Activated T-cell treated with anti-CD3 and anti-CD28 coated beads, Interleukin-2, amount 50 U/mL, for 24 hours (primary cell): ENCODE results near the gene ADAM19.
A peak's percentile ranks its signal among the peaks of the same experiment; 100 is the strongest.

Experiments used
- DNase-seq: peaks from one replicate; pipeline ENCODE4 v3.0.0-alpha.2; 2020
- H3K27ac Mint-ChIP-seq: 2 replicates; pipeline ENCODE4 v1.8.0; 2020; ENCODE audit warnings: mild to moderate bottlenecking, mixed read lengths
- H3K27me3 Mint-ChIP-seq: 2 replicates; pipeline ENCODE4 v1.8.0; 2020; ENCODE audit warnings: mixed read lengths
- H3K36me3 Mint-ChIP-seq: 2 replicates; pipeline ENCODE4 v1.8.0; 2020; ENCODE audit warnings: low read depth, mixed read lengths
- H3K4me1 Mint-ChIP-seq: 2 replicates; pipeline ENCODE4 v1.8.0; 2020; ENCODE audit warnings: low read depth, mixed read lengths
- H3K4me3 Mint-ChIP-seq: 2 replicates; pipeline ENCODE4 v1.8.0; 2020; ENCODE audit warnings: mild to moderate bottlenecking, moderate library complexity, mixed read lengths
- H3K9me3 Mint-ChIP-seq: 2 replicates; pipeline ENCODE4 v1.8.0; 2020; ENCODE audit warnings: mixed read lengths

ADAM19 gene

DNA sequence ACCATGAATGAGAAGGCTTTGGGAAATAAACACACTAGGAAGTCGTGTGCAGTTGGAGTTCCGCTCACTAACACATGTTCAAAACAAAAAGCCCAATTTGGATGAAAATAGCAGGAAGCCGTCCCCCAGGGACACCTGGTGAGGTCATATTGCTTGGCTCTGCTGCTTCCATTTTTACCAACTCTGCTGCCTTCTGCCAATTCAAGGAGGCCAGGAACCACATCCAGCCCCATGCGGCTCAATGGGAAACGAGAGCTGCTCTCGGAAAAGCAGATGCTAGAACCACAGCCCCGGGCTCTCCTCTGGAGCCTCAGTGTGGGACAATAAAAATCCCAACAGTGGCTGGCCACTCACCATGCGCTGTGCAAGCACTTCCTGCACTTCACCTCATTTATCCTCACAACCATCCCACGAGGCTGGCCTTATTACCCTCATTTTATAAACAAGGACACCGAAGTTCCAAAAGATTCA lies 13.4 kb downstream of the ADAM19 start:
- Mint-ChIP-seq H3K36me3 (peaks cover 70% of the 10 kb centered on the region), H3K27me3 (no peaks in the 10 kb centered on the region), H3K9me3 (no peaks in the 10 kb centered on the region), H3K27ac (no peak overlapping the region), H3K4me3 (no peak overlapping the region), H3K4me1 (peaks cover 43% of the 10 kb centered on the region)
- no peak for DNase-seq

DNA sequence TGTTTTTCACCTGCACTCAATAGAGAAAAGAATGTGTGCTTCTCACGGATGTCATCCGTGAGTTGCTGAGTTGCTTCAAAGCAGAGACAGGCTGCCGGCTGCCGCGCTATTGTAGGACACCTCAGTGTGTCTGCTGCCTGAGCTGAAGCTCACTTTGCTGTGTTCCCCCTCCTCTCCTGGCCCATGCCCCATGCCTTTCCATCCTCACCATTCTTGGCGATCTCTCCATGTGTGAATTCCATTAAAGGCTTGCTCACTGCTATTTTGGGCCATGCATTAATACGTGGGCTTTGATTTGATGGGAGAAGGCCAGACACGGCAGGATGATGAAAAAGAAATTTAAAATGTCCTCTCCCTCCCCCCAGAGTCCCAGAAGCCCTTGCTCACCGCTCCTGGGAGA lies 14.5 kb downstream of the ADAM19 start:
- Mint-ChIP-seq H3K27ac (no peak overlapping the region), H3K36me3 (peaks cover 64% of the 10 kb centered on the region), H3K9me3 (no peaks in the 10 kb centered on the region), H3K27me3 (no peaks in the 10 kb centered on the region), H3K4me1 (peaks cover 41% of the 10 kb centered on the region), H3K4me3 (no peak overlapping the region)
- DNase-seq = no peak

DNA sequence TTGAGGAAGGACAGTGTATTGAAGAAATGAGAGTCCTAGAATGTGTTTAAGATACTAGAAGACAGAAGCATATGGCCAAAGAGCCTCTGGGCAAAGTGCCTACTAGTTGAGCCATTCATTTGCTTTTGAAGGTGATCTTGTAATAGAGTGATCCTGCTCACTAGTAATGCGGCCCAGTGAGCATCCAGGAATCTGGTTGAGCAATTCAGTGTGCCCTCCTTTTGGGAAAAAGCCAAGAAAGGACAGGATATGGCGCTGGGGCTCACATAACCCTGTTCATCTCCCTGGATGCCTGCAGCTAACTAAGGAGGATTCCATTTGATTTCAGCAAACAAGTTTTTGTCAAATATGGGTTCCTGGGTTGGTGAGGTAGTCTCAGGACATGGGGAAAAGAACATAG lies 16.3 kb downstream of the ADAM19 start:
- H3K4me1 Mint-ChIP-seq = peaks cover 53% of the 10 kb centered on the region
- DNase-seq = no peak
- no peaks in the 10 kb centered on the region for H3K9me3 Mint-ChIP-seq
- no peak overlapping the region for H3K4me3 Mint-ChIP-seq
- H3K27me3 Mint-ChIP-seq = no peaks in the 10 kb centered on the region
- H3K36me3 Mint-ChIP-seq = peaks cover 55% of the 10 kb centered on the region
- no peak overlapping the region for H3K27ac Mint-ChIP-seq

DNA sequence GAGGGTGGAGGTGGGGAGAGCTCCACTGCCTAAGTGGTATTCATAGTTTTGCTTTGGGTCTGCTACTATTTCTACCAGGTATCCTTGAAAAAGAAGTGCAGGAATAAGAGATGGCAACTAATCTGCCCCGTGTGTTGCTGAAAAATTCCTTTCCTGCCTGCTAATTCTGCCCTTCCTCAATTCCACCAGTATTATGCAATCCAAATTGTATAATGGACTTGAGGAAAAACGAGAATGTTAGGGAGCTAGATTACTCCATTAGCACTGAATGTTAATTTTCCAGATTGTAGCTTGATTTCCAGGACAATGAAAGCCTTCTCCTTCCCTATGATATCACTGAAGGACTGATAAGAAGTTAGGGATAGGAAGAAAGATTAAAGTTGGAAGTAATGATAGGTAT lies 16.9 kb downstream of the ADAM19 start:
- peaks cover 49% of the 10 kb centered on the region for H3K36me3 Mint-ChIP-seq
- H3K4me1 Mint-ChIP-seq = peaks cover 51% of the 10 kb centered on the region
- H3K27ac Mint-ChIP-seq = no peak overlapping the region

DNA sequence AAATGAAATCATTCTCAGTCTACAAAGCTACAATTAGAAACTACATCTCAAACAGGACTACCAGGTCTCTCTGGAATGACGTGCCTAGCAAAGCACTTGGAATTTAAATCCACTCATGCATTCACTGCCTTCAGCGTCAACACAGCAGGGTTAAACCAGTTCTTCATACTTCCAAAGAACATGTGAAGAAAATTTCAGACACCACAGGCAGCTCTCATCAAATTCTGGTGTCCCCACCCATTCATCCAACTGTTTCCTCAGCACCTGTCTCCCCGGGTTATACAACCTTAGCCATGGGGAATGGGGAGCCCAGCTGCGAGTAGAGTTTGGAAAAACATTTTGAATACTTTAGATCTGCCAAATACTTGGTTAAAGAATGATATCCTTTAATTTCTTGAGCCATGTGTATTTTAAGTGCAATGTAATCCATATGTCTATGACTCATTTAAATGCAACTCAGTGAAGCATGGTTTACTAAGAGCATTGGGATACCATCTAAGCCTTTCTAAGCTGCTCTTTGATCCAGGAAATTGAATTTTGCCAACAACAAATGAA lies 17.5 kb downstream of the ADAM19 start:
- no peak for DNase-seq
- no peak overlapping the region for H3K4me3 Mint-ChIP-seq
- peaks cover 46% of the 10 kb centered on the region for H3K4me1 Mint-ChIP-seq
- H3K27ac Mint-ChIP-seq = no peak overlapping the region
- H3K36me3 Mint-ChIP-seq = peaks cover 43% of the 10 kb centered on the region
- H3K9me3 Mint-ChIP-seq = no peaks in the 10 kb centered on the region
- no peaks in the 10 kb centered on the region for H3K27me3 Mint-ChIP-seq

More for the DNA sequence above, 16.9 kb downstream of the ADAM19 start:
- Mint-ChIP-seq H3K9me3 (no peaks in the 10 kb centered on the region), H3K27me3 (no peaks in the 10 kb centered on the region), H3K4me3 (no peak overlapping the region)
- no peak for DNase-seq

DNA sequence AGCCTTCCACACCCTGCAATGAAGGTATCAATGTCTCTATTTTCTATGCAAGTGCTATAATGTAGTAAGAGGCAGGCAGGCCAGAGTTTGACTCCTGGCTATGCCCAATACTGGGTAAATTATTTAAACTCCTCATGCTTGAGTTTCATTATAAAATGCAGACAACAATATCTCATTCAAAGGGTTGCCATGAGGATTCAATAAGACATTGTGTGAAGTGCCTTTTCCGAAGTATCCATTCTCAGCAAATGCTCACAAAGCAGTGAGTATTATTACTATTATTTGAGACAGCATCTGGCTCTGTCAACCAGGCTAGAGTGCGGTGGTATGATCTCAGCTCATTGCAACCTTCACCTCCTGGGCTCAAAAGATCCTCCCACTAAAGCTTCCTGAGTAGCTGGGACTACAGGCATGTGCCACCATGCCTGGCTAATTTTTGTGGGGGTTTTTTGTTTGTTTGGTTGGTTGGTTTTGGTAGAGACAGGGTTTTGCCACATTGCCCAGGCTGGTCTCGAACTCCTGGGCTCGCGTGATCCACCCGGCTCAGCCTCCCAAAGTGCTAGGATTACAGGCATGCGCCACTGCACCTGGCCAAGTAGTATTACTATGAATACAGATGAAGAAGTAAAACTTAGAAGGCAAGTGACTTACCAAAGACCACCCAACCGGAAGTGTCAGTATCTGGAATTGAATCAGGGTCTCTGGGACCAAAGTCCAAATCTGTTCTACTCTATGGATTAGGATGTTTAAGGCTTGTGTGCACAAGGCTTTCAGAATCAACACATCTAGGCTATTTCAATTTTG lies 18.8 kb downstream of the ADAM19 start:
- peaks cover 47% of the 10 kb centered on the region for H3K4me1 Mint-ChIP-seq
- no peak for DNase-seq
- peaks cover 35% of the 10 kb centered on the region for H3K36me3 Mint-ChIP-seq
- H3K27ac Mint-ChIP-seq = no peak overlapping the region
- no peaks in the 10 kb centered on the region for H3K9me3 Mint-ChIP-seq
- no peak overlapping the region for H3K4me3 Mint-ChIP-seq
- no peaks in the 10 kb centered on the region for H3K27me3 Mint-ChIP-seq

DNA sequence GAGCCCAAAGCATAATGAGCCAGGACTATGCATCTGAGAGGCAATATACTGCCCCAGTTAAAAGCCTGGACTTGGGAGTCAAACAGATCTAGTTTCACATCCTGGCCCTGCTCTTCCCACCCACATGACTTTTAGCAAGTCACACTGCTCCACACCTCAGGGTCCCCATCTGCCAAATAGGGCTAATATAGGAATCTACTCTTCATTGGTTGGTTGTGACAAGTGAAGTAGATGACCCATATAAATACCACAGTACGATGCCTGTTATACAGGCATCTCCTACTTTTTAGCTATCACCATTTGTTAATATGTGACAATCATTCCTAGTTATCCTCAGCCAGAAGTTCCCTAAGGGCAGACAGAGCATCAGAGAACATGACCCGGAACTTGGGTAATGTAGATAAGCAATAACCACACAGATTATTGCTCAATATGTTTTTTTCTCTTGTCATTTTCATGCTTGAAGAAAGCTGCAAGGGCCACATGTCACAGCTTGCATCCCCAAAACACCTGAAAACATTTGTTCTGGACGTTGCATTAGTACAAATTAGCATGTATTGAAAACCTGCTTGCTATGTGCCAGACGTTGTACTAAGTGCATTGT lies 20.4 kb downstream of the ADAM19 start:
- DNase-seq = no peak
- Mint-ChIP-seq H3K27me3 (no peaks in the 10 kb centered on the region), H3K27ac (peak overlapping the region; percentile 0), H3K9me3 (no peaks in the 10 kb centered on the region), H3K4me1 (peaks cover 45% of the 10 kb centered on the region), H3K36me3 (peaks cover 31% of the 10 kb centered on the region), H3K4me3 (no peak overlapping the region)

DNA sequence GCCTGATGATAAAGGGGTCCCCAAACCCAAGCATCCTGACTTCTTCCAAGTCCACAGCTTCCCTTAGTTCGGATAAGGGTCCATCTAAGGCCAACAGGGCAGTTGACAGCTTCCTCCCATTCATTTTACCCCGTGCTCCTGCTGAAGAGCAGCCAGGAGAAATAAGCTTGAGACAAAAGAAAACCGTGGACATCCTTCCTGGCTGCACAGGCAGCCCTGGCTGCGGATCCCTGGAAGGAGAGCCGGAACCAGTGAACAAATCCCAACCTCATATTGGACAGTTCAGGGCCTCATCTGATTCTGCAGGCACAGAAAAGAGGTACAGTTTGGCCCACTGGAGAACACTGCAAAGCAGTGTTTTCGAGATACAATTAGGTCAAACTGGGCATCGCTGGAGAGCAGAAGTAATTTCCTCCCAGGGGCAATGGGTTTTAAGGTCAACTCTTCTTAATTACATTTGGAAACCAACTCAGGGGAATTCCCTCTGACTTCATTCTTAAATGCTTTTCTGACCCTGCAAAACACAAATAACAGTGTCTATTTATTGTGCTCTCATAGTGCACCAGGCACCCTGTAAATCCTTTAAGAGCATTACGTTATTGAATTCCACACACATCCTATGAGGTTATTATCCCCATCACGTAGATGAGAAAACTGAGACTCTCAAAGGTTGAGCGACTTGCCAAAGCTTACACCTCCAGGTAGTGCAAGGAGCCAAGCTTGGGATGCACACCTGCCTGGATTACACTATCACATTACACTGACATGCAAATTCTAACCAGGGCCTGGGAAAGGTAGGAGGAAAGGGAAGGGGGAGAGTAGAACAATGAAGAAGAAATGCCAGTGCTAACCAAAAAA lies 21.2 kb downstream of the ADAM19 start:
- no peaks in the 10 kb centered on the region for H3K9me3 Mint-ChIP-seq
- H3K27ac Mint-ChIP-seq = peak overlapping the region; percentile 0
- no peak for DNase-seq
- H3K4me3 Mint-ChIP-seq = no peak overlapping the region
- H3K4me1 Mint-ChIP-seq = peaks cover 52% of the 10 kb centered on the region
- H3K27me3 Mint-ChIP-seq = no peaks in the 10 kb centered on the region
- H3K36me3 Mint-ChIP-seq = peaks cover 32% of the 10 kb centered on the region

DNA sequence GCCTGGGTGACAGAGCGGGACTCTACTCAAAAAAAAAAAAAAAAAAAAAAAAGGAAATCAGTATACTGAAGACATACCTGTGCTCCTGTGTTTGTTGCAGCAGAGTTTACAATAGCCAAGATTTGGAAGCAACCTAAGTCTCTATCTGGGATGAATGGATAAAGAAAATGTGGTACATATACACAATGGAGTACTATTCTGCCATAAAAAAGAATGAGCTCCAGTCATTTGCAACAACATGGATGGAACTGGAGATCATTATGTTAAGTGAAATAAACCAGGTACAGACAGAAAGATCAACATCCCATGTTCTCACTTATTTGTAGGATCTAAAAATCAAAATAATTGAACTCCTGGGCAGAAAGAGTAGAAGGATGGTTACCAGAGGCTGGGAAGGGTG lies 22.9 kb downstream of the ADAM19 start:
- H3K36me3 Mint-ChIP-seq = peaks cover 26% of the 10 kb centered on the region
- no peak for DNase-seq
- H3K4me3 Mint-ChIP-seq = no peak overlapping the region
- H3K27me3 Mint-ChIP-seq = no peaks in the 10 kb centered on the region
- H3K9me3 Mint-ChIP-seq = no peaks in the 10 kb centered on the region
- peaks cover 65% of the 10 kb centered on the region for H3K4me1 Mint-ChIP-seq
- H3K27ac Mint-ChIP-seq = no peak overlapping the region

DNA sequence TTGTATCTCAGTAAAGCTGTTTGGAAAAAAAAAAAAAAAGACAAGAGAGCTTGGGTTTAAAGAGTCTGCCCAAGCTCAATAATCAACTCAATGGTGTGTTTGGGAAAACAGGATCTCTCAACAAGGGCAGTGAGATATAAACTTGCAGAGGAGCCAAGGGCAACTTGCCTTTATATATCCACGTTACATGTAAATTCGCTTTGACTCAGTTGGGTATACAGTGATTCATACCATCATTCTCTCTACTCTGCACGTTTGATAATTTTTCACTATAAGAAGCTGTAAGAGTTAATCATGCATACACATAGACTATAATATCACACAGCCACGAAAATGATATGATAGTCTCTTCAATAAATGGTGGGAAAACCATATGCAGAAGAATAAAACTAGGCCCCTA lies 24.9 kb downstream of the ADAM19 start:
- Mint-ChIP-seq H3K27ac (no peak overlapping the region), H3K27me3 (no peaks in the 10 kb centered on the region), H3K36me3 (peaks cover 24% of the 10 kb centered on the region), H3K4me3 (no peak overlapping the region), H3K9me3 (no peaks in the 10 kb centered on the region), H3K4me1 (peaks cover 77% of the 10 kb centered on the region)
- no peak for DNase-seq

DNA sequence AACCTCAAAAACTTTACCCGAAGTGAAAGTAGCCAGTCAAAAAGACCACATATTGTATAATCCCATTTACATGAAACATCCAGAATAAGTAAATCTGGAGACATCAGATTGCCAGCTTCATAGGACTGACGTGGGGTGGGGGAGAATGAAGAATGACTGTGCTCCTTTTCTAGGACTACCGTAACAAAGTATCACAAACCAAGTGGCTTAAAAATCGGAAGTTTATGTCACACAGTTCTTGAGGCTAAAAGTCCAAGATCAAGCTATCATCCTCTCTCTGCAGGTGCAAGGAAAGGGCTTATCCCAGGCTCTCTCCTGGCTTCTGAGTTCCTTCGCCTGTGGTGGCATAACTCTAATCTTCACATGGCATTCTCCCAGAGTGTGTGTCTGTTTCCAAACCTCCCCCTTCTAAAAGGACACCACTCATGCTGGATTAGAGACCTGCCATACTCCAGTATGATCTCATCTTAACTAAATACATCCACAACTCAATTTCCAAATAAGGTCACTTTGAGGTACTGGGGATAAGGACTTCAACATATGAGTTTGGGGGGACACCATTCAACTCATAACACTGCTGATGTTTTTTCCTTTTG lies 25.5 kb downstream of the ADAM19 start:
- Mint-ChIP-seq H3K9me3 (no peaks in the 10 kb centered on the region), H3K27me3 (no peaks in the 10 kb centered on the region), H3K27ac (peak overlapping the region; percentile 35), H3K36me3 (peaks cover 24% of the 10 kb centered on the region), H3K4me3 (peak overlapping the region; percentile 35), H3K4me1 (peaks cover 77% of the 10 kb centered on the region)
- no peak for DNase-seq

DNA sequence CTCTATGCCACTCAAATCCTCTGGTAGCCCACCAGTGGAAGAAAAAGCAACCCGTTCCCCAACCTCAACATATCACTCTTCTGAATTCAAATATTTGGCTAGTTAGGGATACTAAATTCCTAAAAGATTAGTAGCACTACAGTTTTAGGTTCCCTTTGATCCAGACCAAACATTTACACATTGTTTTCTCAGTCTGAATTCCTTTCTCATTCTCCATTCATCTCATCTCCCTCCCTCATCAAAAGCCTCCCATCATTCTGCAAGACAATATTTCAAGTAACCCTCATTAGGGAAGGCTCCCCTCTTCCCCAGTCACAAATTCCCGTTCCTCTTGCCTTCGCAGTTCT lies 26.3 kb downstream of the ADAM19 start:
- H3K36me3 Mint-ChIP-seq = peaks cover 27% of the 10 kb centered on the region
- H3K27me3 Mint-ChIP-seq = no peaks in the 10 kb centered on the region
- DNase-seq = no peak
- peaks cover 77% of the 10 kb centered on the region for H3K4me1 Mint-ChIP-seq
- peak overlapping the region; percentile 35 for H3K4me3 Mint-ChIP-seq
- H3K9me3 Mint-ChIP-seq = no peaks in the 10 kb centered on the region
- peak overlapping the region; percentile 35 for H3K27ac Mint-ChIP-seq

DNA sequence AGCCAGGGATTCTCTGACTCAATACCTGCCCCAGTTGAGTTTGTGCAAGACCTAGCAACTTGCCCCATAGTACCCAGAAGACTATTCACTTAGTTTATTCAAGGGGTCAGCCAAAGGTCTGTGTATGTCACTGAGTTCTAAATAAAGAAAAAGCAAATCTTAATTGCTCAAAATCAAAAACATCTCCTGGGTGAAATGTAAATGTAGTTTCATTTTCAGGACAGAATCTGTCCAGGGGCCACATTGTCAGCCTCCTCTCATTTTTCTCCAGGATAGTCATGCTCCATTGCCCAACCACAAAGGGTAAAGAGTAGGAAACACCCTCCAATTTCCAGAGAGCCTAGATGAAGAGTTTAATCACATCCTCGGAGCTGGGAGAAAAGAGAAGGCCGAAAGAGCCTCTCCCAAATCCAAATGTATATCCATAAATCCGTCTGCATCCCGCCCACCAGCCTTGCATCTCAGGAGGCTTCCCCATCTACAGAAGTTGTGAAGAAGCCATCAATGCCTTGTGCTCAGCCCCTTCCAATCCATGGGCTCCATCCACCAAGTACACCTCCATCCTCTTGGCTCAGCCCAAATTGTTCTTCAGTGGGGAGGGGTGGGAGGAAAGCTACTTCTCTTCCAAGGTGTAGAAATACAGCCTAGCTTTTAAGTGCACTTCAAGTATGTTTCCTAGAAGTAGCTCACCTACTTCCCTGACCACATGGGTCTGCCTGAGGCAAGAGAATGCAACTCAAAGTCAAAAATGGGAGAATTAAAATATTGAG lies 26.9 kb downstream of the ADAM19 start:
- Mint-ChIP-seq H3K9me3 (no peaks in the 10 kb centered on the region), H3K27ac (peak overlapping the region; percentile 20), H3K4me1 (peaks cover 78% of the 10 kb centered on the region), H3K36me3 (peaks cover 27% of the 10 kb centered on the region), H3K4me3 (no peak overlapping the region), H3K27me3 (no peaks in the 10 kb centered on the region)
- no peak for DNase-seq
